Muscle layer of colon (tissue), 2 donors: ENCODE results near the gene FLT4.

Experiments
- H3K27ac ChIP-seq: one replicate; pipeline ENCODE4 v1.7.0; 2013; ENCODE audit warnings: low read depth, mild to moderate bottlenecking, low read length, moderate library complexity
- H3K27me3 ChIP-seq, 2 donors: one replicate each; pipeline ENCODE4 v1.7.0; 2013; ENCODE audit warnings: low read length in 2 of 2, mild to moderate bottlenecking in 2 of 2; ENCODE audit not compliant: insufficient read depth in 2 of 2, control insufficient read depth in 1 of 2
- H3K36me3 ChIP-seq: one replicate; pipeline ENCODE4 v1.7.0; 2013; ENCODE audit warnings: mild to moderate bottlenecking, low read length; ENCODE audit not compliant: insufficient read depth
- H3K4me1 ChIP-seq: one replicate; pipeline ENCODE4 v1.7.0; 2013; ENCODE audit warnings: mild to moderate bottlenecking, low read length; ENCODE audit not compliant: insufficient read depth
- H3K4me3 ChIP-seq, 2 donors: one replicate each; pipeline ENCODE4 v1.7.0; 2013; ENCODE audit warnings: low read length in 2 of 2, low read depth in 1 of 2, mild to moderate bottlenecking in 1 of 2, moderate library complexity in 1 of 2
- H3K9ac ChIP-seq: one replicate; pipeline ENCODE4 v1.7.0; 2013; ENCODE audit warnings: low read length
- H3K9me3 ChIP-seq: one replicate; pipeline ENCODE4 v1.7.0; 2013; ENCODE audit warnings: mild to moderate bottlenecking, low read length
- donor health status: abdominal sarcoma.
- donor health status: Adenocarcinoma of cecum.

The FLT4 gene

DNA sequence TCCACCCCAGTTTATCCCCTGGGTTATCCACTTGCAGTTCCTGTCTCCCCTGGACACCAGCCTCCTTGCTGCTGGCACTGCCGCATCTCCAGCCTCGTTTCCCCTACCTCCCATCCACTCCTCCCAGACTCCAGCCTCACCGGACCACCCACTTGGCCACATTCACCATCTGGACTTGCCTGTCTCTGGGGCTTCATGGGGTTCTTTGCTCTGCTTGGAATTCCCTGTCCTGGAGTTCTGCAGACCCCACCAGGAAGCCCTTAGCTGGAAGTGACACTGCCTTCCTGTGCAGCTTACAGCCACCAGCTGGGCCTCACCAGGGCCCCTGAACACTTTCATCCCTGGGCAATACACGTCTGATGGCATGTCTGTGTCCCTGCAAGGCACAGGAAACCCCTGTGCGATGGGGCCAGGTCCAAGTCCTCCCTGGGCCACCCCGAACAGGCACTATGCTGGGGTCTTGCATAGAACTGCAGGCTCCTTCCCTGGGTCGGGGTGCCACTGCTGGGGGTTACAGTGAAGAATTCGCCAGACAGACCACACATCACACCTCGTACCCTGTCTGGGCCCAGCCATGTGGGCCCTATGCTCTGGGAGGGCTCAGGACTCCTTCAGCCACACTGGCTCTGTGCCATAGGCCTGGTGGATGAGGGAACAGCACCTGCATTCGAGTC, 3.0 kb downstream of the FLT4 start:
- Histone ChIP-seq H3K36me3 (no peaks in the 10 kb centered on the region), H3K27me3 (peaks cover 0 to 47% of the 10 kb centered on the region in 2 donors), H3K9me3 (no peaks in the 10 kb centered on the region), H3K27ac (no peak overlapping the region), H3K4me3 (no peak overlapping the region), H3K9ac (no peak overlapping the region), H3K4me1 (peaks cover 5% of the 10 kb centered on the region)

- Histone ChIP-seq H3K4me3 (no peak overlapping the region), H3K27me3 (peaks cover 0 to 47% of the 10 kb centered on the region in 2 donors), H3K27ac (no peak overlapping the region), H3K36me3 (no peaks in the 10 kb centered on the region), H3K9me3 (no peaks in the 10 kb centered on the region), H3K9ac (no peak overlapping the region), H3K4me1 (peaks cover 5% of the 10 kb centered on the region)
Measured at GRCh38 chr5:180645274-180646204, 3.9 kb downstream of the FLT4 start.

GRCh38 chr5:180644825-180645273, 4.6 kb downstream of the FLT4 start:
- peaks cover 0 to 43% of the 10 kb centered on the region in 2 donors for H3K27me3 ChIP-seq

DNA sequence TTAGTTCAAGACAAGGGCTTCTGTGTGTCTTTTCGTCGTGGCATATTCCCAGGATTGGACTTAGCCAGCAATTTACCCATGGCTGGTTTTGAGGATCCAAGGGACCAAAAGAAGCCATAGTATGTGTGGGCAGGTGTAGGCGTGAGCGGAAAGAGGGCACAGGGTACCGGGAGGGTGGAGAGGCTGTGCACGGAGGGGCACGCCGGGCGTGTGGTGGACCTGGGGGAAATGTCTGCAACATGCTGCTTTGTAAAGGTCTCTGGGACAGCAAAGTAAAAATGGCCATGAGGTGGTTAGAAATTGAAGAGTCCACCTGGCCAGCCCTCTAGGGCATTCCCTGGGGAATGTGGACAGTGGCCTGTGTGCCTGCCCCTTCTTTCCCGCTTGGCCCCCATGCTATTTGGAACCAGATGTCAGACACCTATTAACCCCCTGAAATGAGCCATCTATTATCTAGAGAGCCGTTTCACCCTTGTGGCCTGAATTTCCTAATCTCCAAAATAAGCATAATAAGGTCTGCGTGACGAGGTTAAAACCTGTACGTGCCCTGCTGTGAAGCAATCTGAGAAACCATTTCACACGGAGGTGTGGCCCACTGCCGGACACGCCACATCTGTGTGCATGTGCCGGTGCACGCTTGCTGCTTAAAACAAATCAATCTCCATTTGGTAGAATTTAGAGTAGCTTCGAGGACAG, 5.1 kb downstream of the FLT4 start:
- no peaks in the 10 kb centered on the region for H3K9me3 ChIP-seq
- H3K9ac ChIP-seq: no peak overlapping the region
- no peaks in the 10 kb centered on the region for H3K4me1 ChIP-seq
- no peaks in the 10 kb centered on the region for H3K36me3 ChIP-seq
- peaks cover 0 to 39% of the 10 kb centered on the region in 2 donors for H3K27me3 ChIP-seq
- no peak overlapping the region for H3K27ac ChIP-seq
- no peak overlapping the region for H3K4me3 ChIP-seq

More at GRCh38 chr5:180644825-180645273, 4.6 kb downstream of the FLT4 start:
- Histone ChIP-seq H3K36me3 (no peaks in the 10 kb centered on the region), H3K4me3 (no peak overlapping the region), H3K9ac (no peak overlapping the region), H3K4me1 (peaks cover 2% of the 10 kb centered on the region), H3K9me3 (no peaks in the 10 kb centered on the region), H3K27ac (no peak overlapping the region)

DNA sequence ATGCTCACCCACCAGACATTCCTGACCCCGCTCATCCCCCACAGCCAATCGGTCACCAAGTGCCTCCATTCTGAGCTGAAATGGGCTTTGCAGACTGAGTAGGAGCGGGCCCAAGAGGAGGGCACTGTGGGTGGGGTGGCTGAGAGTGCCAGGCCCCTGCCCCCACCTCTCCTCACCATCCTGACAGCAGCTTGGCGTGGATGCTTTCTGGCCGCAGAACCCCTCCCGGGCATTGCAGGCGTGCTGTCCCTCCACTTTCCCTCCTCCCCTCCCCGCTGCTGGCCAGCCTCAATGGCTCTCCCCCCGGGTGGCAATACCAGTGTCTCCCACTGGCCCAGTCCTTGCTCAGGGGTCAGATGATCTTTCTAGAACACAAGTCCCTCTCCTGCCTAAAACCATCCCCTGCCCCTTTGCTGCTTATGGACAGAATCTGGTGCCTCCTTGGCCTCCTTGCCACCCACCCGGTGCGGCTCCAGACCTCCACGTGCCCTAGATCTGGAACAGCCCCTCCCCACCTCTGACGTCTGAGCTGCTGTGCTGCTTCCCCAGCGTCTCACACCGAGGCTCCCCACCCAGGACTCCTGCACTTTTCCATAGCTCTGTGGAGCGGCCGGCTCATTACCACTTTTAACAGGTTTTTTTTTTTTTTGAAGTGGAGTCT, 6.1 kb downstream of the FLT4 start:
- H3K27me3 ChIP-seq: peaks cover 0 to 29% of the 10 kb centered on the region in 2 donors
- H3K4me1 ChIP-seq: no peaks in the 10 kb centered on the region
- H3K36me3 ChIP-seq: no peaks in the 10 kb centered on the region
- no peaks in the 10 kb centered on the region for H3K9me3 ChIP-seq
- no peak overlapping the region for H3K4me3 ChIP-seq
- no peak overlapping the region for H3K27ac ChIP-seq
- H3K9ac ChIP-seq: no peak overlapping the region

DNA sequence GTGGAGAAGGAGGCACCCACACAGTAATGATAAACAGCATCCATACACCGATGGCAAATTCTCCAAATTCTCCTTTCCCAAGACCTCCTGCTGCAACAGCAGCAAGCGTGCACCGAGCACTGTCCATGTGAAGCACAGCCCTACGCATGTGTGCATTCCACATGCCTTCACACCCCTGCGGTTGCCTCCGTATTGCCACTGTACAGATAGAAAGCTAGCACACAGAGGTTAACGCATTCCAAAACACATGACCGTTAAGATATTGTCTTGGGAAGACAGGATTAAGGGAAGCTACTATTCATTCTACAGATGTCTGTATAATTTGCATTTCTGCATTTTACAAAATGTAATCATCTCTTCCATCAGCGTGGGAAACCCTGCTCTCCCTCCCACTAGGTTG, 6.6 kb downstream of the FLT4 start:
- H3K4me3 ChIP-seq: no peak overlapping the region
- H3K27me3 ChIP-seq: peaks cover 0 to 24% of the 10 kb centered on the region in 2 donors
- no peaks in the 10 kb centered on the region for H3K36me3 ChIP-seq
- H3K9ac ChIP-seq: no peak overlapping the region
- H3K4me1 ChIP-seq: no peaks in the 10 kb centered on the region
- no peaks in the 10 kb centered on the region for H3K9me3 ChIP-seq
- no peak overlapping the region for H3K27ac ChIP-seq

DNA sequence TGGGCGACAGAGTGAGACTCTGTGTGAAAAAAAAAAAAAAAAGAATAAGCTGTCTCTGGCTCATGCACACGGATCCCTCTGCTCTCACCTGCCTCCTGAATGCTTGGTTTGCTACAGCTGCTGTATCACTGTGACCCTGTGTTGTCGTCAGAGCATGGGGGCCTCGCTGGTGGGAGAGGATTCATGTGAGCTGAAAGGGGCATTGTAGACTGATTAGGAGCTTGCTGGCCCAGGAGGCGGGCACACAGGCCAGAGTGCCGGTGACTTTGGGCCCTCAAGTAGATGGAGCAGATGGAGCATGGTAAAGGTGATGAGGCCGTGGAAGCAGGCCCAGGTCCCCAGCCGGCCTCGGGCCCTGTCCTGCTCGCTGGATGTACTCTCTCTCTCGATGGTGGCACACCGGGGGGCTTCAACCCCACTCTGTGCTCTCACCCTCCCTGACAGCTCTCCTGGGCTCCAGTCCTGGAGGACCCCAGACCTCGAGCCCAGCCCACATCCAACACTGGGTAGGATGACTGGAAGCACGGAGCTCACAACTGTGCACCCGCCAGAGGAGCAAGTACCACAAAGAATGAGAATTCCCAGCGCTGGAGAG, 7.1 kb downstream of the FLT4 start:
- Histone ChIP-seq H3K4me1 (no peaks in the 10 kb centered on the region), H3K9me3 (no peaks in the 10 kb centered on the region)

DNA sequence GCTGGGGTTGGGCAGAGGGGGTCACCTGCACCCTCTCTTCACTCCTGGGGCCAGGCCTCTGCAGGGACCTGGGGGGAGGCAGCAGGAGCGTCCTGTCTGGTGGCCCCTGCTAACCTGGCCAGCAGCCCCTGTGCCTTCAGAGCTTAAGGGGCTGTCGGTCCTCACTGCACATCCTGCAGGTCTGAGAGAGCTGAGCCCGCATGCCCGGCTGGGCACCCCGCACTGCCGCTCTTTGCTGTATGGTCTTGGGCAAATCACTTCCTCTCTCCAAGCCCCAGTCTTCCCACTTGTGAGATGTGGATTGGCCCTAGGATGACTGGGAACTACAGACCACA, 7.9 kb downstream of the FLT4 start:
- H3K27ac ChIP-seq: no peak overlapping the region
- H3K27me3 ChIP-seq: peaks cover 0 to 13% of the 10 kb centered on the region in 2 donors
- no peaks in the 10 kb centered on the region for H3K4me1 ChIP-seq
- no peak overlapping the region for H3K9ac ChIP-seq
- no peaks in the 10 kb centered on the region for H3K9me3 ChIP-seq
- no peaks in the 10 kb centered on the region for H3K36me3 ChIP-seq
- no peak overlapping the region for H3K4me3 ChIP-seq

More for the DNA sequence above, 7.1 kb downstream of the FLT4 start:
- H3K4me3 ChIP-seq: no peak overlapping the region
- H3K27ac ChIP-seq: no peak overlapping the region
- no peak overlapping the region for H3K9ac ChIP-seq
- no peaks in the 10 kb centered on the region for H3K36me3 ChIP-seq
- peaks cover 0 to 21% of the 10 kb centered on the region in 2 donors for H3K27me3 ChIP-seq

DNA sequence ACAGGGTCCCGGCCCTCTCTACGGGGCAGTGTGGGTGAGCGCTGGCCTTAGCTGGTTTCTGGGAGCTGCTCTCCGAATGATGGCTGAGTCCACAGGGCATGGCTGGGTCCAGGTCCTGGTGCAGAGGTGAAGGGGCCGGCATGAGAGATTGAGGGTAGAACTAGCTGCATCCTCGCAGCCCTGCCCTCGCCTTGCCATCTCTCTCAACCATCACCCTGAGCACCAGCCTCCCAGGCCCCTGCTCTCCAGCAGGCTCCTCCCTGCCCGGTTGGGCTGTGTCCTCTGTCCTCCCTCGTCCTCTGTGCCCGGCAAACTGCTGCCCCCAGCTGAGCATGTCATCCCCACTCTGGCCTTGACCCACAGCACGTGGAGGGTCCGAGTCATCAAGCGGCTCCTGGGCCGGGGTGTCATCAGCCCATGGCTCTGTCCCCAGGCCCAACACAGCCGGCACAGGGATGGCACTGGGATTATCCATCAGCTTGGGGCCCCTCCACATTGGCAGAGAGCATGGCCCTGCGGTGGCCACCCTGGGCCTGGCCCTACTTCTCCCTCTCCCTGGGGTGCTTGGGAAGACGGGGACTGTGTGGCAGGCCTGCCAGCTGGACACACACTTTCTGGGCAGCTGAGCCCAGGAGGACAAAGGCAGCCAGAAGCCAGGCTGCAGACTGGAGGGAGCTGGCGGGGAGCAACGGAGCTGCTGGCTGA, 8.4 kb downstream of the FLT4 start:
- Histone ChIP-seq H3K4me3 (no peak overlapping the region), H3K27me3 (peaks cover 0 to 8% of the 10 kb centered on the region in 2 donors), H3K36me3 (no peaks in the 10 kb centered on the region), H3K9me3 (no peaks in the 10 kb centered on the region), H3K4me1 (no peaks in the 10 kb centered on the region), H3K9ac (no peak overlapping the region), H3K27ac (no peak overlapping the region)

GRCh38 chr5:180640611-180640860, 8.9 kb downstream of the FLT4 start:
- H3K27me3 ChIP-seq: peaks cover 0 to 8% of the 10 kb centered on the region in 2 donors
- H3K27ac ChIP-seq: no peak overlapping the region
- no peaks in the 10 kb centered on the region for H3K36me3 ChIP-seq
- no peaks in the 10 kb centered on the region for H3K9me3 ChIP-seq
- H3K4me1 ChIP-seq: no peaks in the 10 kb centered on the region
- no peak overlapping the region for H3K4me3 ChIP-seq
- no peak overlapping the region for H3K9ac ChIP-seq
